ENCODE measurements around the gene CTSS. TPM values are rescaled to one million over a fixed set of nuclear protein-coding genes. Genes with fewer than 3 reads are reported as not detected.
A peak's percentile ranks its signal among the peaks of the same experiment; 100 is the strongest.
"Not testable (repeated sequence)": the region's sequence is repeated elsewhere in the genome, so short reads cannot be mapped to it uniquely, and the experiment has no call there.

The CTSS gene
- total and polyA plus RNA-seq, 7 experiments from 2014 or later = 91.1 to 1,020 (median 106) TPM

DNA sequence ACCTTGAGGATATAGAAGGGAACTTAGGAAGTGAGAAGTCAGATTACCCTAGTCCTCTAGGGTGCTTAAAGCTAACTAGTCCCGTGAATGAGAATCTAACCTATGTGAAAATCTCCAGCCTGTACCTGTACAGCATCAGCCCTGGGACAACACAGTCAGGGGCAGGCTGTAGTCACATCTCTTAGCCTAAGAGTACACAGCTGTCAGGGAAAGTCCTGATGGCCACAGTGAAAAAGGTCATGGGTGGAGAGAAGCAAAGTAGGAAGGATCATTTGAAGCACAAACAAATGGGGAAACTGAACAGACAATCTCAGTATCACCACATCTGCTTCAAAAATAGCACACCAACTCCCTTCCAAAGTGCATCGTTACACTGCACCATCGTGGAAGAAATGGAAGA lies 30.8 kb upstream of the CTSS start:
- Mint-ChIP-seq H3K36me3 (peaks cover 9 to 33% (median 13%) of the 10 kb centered on the region in 5 donors), H3K27me3 (no peaks in the 10 kb centered on the region), H3K4me3 (no peak overlapping the region), H3K4me1 (peaks cover 0 to 2% (median 0%) of the 10 kb centered on the region in 7 donors), H3K27ac (no peak overlapping the region), H3K9me3 (peaks cover 0 to 1% (median 0%) of the 10 kb centered on the region in 11 donors)
- DNase-seq (no peak), ATAC-seq (no peak)
- ChIA-PET POLR2A (no interaction called here), CTCF (no interaction called here)
- intact Hi-C loops (cut with micrococcal nuclease) = no loop called here
- Histone ChIP-seq H3K36me3 (ENCODE audit: control insufficient read depth in 2 of 3, insufficient read depth in 3 of 3, low read length in 3 of 3) (peaks cover 0 to 32% (median 4%) of the 10 kb centered on the region in 3 experiments), H3K27ac (ENCODE audit: low read depth, low read length) (no peak overlapping the region), H3K4me3 (ENCODE audit: low read length) (no peak overlapping the region), H3K4me1 (ENCODE audit: control insufficient read depth in 2 of 2, insufficient read depth in 2 of 2, low read length in 2 of 2) (no peaks in the 10 kb centered on the region), H3K27me3 (ENCODE audit: control insufficient read depth in 2 of 2, insufficient read depth in 2 of 2, low read length in 2 of 2) (no peaks in the 10 kb centered on the region), H3K9me3 (ENCODE audit: control insufficient read depth in 2 of 3, low read length in 3 of 3) (no peaks in the 10 kb centered on the region)

DNA sequence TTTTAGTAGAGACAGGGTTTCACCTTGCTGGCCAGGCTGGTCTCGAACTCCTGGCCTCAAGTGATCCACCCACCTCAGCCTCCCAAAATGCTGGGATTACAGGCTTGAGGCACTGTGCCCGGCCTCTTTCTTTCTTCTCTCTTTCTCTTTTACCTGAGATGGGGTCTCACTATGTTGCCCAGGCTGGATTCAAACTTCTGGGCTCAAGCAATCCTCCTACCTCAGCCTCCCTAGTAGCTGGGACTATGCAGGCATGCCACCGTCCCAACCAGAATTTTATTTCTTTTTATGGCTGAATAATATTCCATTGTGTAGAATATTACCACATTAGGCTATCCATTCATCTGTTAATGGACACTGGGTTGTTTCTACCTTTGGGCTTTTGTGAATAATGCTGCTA lies 28.2 kb upstream of the CTSS start:
- H3K27me3 Mint-ChIP-seq; H3K9me3 Mint-ChIP-seq; H3K9me3 ChIP-seq (ENCODE audit: control insufficient read depth in 2 of 3, low read length in 3 of 3); DNase-seq; H3K4me1 Mint-ChIP-seq; H3K4me3 ChIP-seq (ENCODE audit: low read length); ATAC-seq; CTCF ChIA-PET; POLR2A ChIA-PET; H3K27me3 ChIP-seq (ENCODE audit: control insufficient read depth in 2 of 2, insufficient read depth in 2 of 2, low read length in 2 of 2); H3K27ac ChIP-seq (ENCODE audit: low read depth, low read length); intact Hi-C loops (cut with micrococcal nuclease); H3K4me1 ChIP-seq (ENCODE audit: control insufficient read depth in 2 of 2, insufficient read depth in 2 of 2, low read length in 2 of 2); H3K4me3 Mint-ChIP-seq: not testable (repeated sequence)
- H3K36me3 ChIP-seq (ENCODE audit: control insufficient read depth in 2 of 3, insufficient read depth in 3 of 3, low read length in 3 of 3) = peaks cover 0 to 24% (median 0%) of the 10 kb centered on the region in 3 experiments
- peaks cover 8 to 33% (median 13%) of the 10 kb centered on the region in 5 donors for H3K36me3 Mint-ChIP-seq
- H3K27ac Mint-ChIP-seq = peak overlapping the region in 1 of 9 donors; percentile 34

DNA sequence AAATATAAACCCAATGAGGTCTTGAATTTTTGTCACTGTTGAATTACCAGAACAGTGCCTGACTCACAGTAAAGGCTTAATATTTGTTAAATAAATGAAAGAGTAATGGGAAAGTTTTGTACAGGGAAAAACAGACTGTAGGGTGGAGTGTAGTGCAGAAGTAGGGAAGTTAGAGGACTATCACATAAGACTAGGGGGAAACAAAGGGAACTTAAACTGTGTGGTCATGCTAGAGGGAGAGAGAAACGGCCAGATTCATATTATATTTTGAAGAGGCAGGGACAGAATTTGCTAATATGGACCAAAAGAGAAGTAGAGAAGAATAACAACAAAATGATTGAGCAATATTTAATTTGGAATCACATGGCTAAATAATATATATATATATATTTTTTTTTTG lies 27.6 kb upstream of the CTSS start:
- Histone ChIP-seq H3K4me1 (ENCODE audit: control insufficient read depth in 2 of 2, insufficient read depth in 2 of 2, low read length in 2 of 2) (no peaks in the 10 kb centered on the region), H3K9me3 (ENCODE audit: control insufficient read depth in 2 of 3, low read length in 3 of 3) (no peaks in the 10 kb centered on the region), H3K27me3 (ENCODE audit: control insufficient read depth in 2 of 2, insufficient read depth in 2 of 2, low read length in 2 of 2) (no peaks in the 10 kb centered on the region), H3K27ac (ENCODE audit: low read depth, low read length) (no peak overlapping the region), H3K36me3 (ENCODE audit: control insufficient read depth in 2 of 3, insufficient read depth in 3 of 3, low read length in 3 of 3) (peaks cover 0 to 18% (median 0%) of the 10 kb centered on the region in 3 experiments), H3K4me3 (ENCODE audit: low read length) (no peak overlapping the region)
- H3K36me3 Mint-ChIP-seq = peaks cover 6 to 28% (median 13%) of the 10 kb centered on the region in 5 donors
- peaks cover 0 to 7% (median 0%) of the 10 kb centered on the region in 7 donors for H3K4me1 Mint-ChIP-seq
- DNase-seq (no peak), ATAC-seq (peak; percentile 58)
- no peak overlapping the region for H3K27ac Mint-ChIP-seq
- intact Hi-C loops (cut with micrococcal nuclease) = no loop called here
- CTCF ChIA-PET = no interaction called here
- H3K27me3 Mint-ChIP-seq = no peaks in the 10 kb centered on the region
- H3K9me3 Mint-ChIP-seq = peaks cover 0 to 3% (median 0%) of the 10 kb centered on the region in 11 donors
- POLR2A ChIA-PET = no interaction called here
- H3K4me3 Mint-ChIP-seq = peak overlapping the region in 1 of 10 donors; percentile 40

DNA sequence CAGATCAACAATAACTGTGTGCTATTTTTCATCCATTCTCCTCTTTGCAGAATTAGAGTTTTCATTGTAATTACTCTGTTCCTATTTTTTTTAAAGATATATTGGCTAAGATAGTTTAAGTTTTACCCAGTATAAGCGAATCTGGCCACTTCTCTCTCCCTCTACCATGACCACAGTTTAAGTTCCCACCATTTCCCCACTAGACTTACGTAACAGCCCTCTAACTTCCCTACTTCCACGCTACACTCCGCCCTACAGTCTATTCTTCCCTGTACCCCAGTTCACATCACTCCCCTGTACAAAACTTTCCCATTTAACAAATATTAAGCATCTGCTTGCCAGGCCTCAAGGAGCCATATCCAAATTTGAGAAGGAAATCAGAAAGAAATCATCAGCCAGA lies 26.0 kb upstream of the CTSS start:
- Mint-ChIP-seq H3K27ac (no peak overlapping the region), H3K36me3 (peaks cover 0 to 18% (median 8%) of the 10 kb centered on the region in 5 donors), H3K27me3 (peaks cover 0 to 2% (median 0%) of the 10 kb centered on the region in 5 donors), H3K4me3 (no peak overlapping the region), H3K9me3 (peaks cover 0 to 3% (median 0%) of the 10 kb centered on the region in 11 donors), H3K4me1 (peaks cover 0 to 7% (median 0%) of the 10 kb centered on the region in 7 donors)
- no peak overlapping the region for H3K4me3 ChIP-seq (ENCODE audit: low read length)
- POLR2A ChIA-PET = no interaction called here
- DNase-seq (no peak), ATAC-seq (peak; percentile 64)
- CTCF ChIA-PET = no interaction called here
- no peaks in the 10 kb centered on the region for H3K9me3 ChIP-seq (ENCODE audit: control insufficient read depth in 2 of 3, low read length in 3 of 3)
- H3K27me3 ChIP-seq (ENCODE audit: control insufficient read depth in 2 of 2, insufficient read depth in 2 of 2, low read length in 2 of 2) = no peaks in the 10 kb centered on the region
- H3K36me3 ChIP-seq (ENCODE audit: control insufficient read depth in 2 of 3, insufficient read depth in 3 of 3, low read length in 3 of 3) = peaks cover 0 to 4% (median 0%) of the 10 kb centered on the region in 3 experiments
- intact Hi-C loops (cut with micrococcal nuclease) = no loop called here
- H3K27ac ChIP-seq (ENCODE audit: low read depth, low read length) = no peak overlapping the region
- no peaks in the 10 kb centered on the region for H3K4me1 ChIP-seq (ENCODE audit: control insufficient read depth in 2 of 2, insufficient read depth in 2 of 2, low read length in 2 of 2)

DNA sequence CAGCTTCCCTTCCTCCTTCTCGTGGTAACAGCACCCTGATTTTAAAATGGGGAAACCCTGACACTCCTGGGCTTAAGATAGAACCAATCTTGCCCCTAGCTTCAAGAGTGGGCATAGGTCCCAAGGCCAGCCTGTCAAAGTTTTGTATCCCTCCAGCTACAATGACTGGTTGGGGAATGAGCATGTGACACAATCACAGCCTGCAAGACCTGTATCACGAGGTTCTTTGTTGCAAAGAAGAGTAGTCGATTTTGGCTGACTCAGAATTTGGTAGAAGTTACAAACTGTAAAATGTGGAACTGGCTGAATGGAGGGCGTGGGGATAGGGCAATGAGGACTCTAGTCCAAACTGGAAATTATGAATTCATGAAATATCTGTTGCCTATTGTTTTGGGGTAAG lies 23.8 kb upstream of the CTSS start:
- ATAC-seq = peak; percentile 65
- H3K27me3 ChIP-seq (ENCODE audit: control insufficient read depth in 2 of 2, insufficient read depth in 2 of 2, low read length in 2 of 2) = no peaks in the 10 kb centered on the region
- no peak overlapping the region for H3K4me3 Mint-ChIP-seq
- H3K27ac Mint-ChIP-seq = no peak overlapping the region
- H3K4me3 ChIP-seq (ENCODE audit: low read length) = no peak overlapping the region
- no peaks in the 10 kb centered on the region for H3K4me1 ChIP-seq (ENCODE audit: control insufficient read depth in 2 of 2, insufficient read depth in 2 of 2, low read length in 2 of 2)
- H3K9me3 Mint-ChIP-seq = peaks cover 0 to 3% (median 0%) of the 10 kb centered on the region in 11 donors
- no peak overlapping the region for H3K27ac ChIP-seq (ENCODE audit: low read depth, low read length)
- no peaks in the 10 kb centered on the region for H3K36me3 ChIP-seq (ENCODE audit: control insufficient read depth in 2 of 3, insufficient read depth in 3 of 3, low read length in 3 of 3)
- H3K9me3 ChIP-seq (ENCODE audit: control insufficient read depth in 2 of 3, low read length in 3 of 3) = no peaks in the 10 kb centered on the region
- DNase-seq = no peak
- intact Hi-C loops (cut with micrococcal nuclease) = no loop called here
- peaks cover 0 to 7% (median 0%) of the 10 kb centered on the region in 7 donors for H3K4me1 Mint-ChIP-seq
- peaks cover 0 to 2% (median 0%) of the 10 kb centered on the region in 5 donors for H3K27me3 Mint-ChIP-seq
- ChIA-PET CTCF (interaction anchor here (0.6 kb wide), 1 partner anchor 321 kb away, joined by 3 read pairs; no protein-coding TSS in a partner anchor), POLR2A (interaction anchor here (0.6 kb wide), 2 partner anchors 23 to 42 kb away, joined by 3 to 4 read pairs; no protein-coding TSS in a partner anchor)
- H3K36me3 Mint-ChIP-seq = peaks cover 0 to 6% (median 4%) of the 10 kb centered on the region in 5 donors

DNA sequence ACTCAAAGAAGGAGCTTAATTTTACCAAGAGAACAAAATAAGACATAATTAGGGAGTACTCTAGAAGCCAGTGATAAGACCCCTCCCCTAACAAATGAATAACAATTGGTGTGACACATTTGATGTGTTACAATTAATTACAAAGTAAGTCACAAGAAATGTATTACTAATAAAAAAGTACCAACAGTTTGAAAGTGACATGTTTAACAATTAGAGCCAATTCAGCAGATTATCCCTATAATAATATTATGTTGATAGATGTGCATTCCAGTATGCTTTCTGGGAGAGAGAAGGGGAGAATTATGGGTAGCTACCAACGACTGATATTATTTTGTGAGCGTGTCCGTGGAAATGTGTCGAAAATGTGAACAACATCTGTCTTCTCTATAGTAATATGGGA lies 23.4 kb upstream of the CTSS start:
- Mint-ChIP-seq H3K4me1 (peaks cover 0 to 7% (median 0%) of the 10 kb centered on the region in 7 donors), H3K36me3 (peaks cover 0 to 6% (median 4%) of the 10 kb centered on the region in 5 donors), H3K27ac (no peak overlapping the region), H3K4me3 (no peak overlapping the region), H3K27me3 (peaks cover 0 to 2% (median 0%) of the 10 kb centered on the region in 5 donors), H3K9me3 (peaks cover 0 to 3% (median 0%) of the 10 kb centered on the region in 11 donors)
- ATAC-seq (no peak), DNase-seq (no peak)
- Histone ChIP-seq H3K27ac (ENCODE audit: low read depth, low read length) (no peak overlapping the region), H3K4me3 (ENCODE audit: low read length) (no peak overlapping the region), H3K9me3 (ENCODE audit: control insufficient read depth in 2 of 3, low read length in 3 of 3) (no peaks in the 10 kb centered on the region), H3K27me3 (ENCODE audit: control insufficient read depth in 2 of 2, insufficient read depth in 2 of 2, low read length in 2 of 2) (no peaks in the 10 kb centered on the region), H3K36me3 (ENCODE audit: control insufficient read depth in 2 of 3, insufficient read depth in 3 of 3, low read length in 3 of 3) (no peaks in the 10 kb centered on the region), H3K4me1 (ENCODE audit: control insufficient read depth in 2 of 2, insufficient read depth in 2 of 2, low read length in 2 of 2) (no peaks in the 10 kb centered on the region)
- CTCF ChIA-PET = interaction anchor here (0.6 to 0.7 kb wide), 2 partner anchors 320 to 372 kb away, joined by 3 read pairs; no protein-coding TSS in a partner anchor
- intact Hi-C loops (cut with micrococcal nuclease) = no loop called here
- POLR2A ChIA-PET = interaction anchor here (0.6 kb wide), 2 partner anchors 23 to 41 kb away, joined by 3 to 4 read pairs; no protein-coding TSS in a partner anchor

DNA sequence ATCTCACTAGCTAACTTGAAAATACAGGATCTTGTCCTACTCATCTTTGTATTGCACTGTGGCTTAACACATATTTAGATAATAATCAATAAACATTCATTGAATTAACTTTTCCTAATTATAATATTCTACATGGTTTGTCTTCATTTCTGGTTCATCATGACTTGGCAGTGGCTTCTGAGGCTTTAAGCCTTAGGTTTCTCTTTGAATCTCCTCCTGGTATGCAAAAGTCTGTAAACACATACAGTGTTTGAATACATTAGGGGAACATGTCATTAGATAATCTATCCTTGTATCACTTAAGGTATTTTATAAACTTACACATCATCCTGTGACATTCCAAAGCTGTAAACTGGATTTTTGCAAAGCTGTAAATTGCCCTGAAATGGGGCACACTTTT lies 21.9 kb upstream of the CTSS start:
- Mint-ChIP-seq H3K27me3 (peaks cover 0 to 2% (median 0%) of the 10 kb centered on the region in 5 donors), H3K27ac (no peak overlapping the region), H3K4me1 (peaks cover 0 to 5% (median 0%) of the 10 kb centered on the region in 7 donors), H3K36me3 (peaks cover 0 to 6% (median 4%) of the 10 kb centered on the region in 5 donors), H3K4me3 (no peak overlapping the region), H3K9me3 (peaks cover 0 to 1% (median 0%) of the 10 kb centered on the region in 11 donors)
- no peaks in the 10 kb centered on the region for H3K4me1 ChIP-seq (ENCODE audit: control insufficient read depth in 2 of 2, insufficient read depth in 2 of 2, low read length in 2 of 2)
- intact Hi-C loops (cut with micrococcal nuclease) = no loop called here
- no peaks in the 10 kb centered on the region for H3K36me3 ChIP-seq (ENCODE audit: control insufficient read depth in 2 of 3, insufficient read depth in 3 of 3, low read length in 3 of 3)
- POLR2A ChIA-PET = interaction anchor here (1.1 kb wide), 1 partner anchor 10 kb away, joined by 3 read pairs; no protein-coding TSS in a partner anchor
- no peak overlapping the region for H3K4me3 ChIP-seq (ENCODE audit: low read length)
- CTCF ChIA-PET = no interaction called here
- no peak for ATAC-seq
- no peaks in the 10 kb centered on the region for H3K9me3 ChIP-seq (ENCODE audit: control insufficient read depth in 2 of 3, low read length in 3 of 3)
- no peak for DNase-seq
- H3K27me3 ChIP-seq (ENCODE audit: control insufficient read depth in 2 of 2, insufficient read depth in 2 of 2, low read length in 2 of 2) = no peaks in the 10 kb centered on the region
- H3K27ac ChIP-seq (ENCODE audit: low read depth, low read length) = no peak overlapping the region

Measured in naive thymus-derived CD4-positive, alpha-beta T cell (primary cell).